NT2/D1 (cell line): ENCODE data around the gene CCDC88A.

Experiments
- DNase-seq: peaks from one replicate; pipeline ENCODE4 v3.0.0-alpha.2; 2011; ENCODE audit warnings: low read depth, low spot score
- H3K27me3 ChIP-seq: 2 replicates; pipeline ENCODE4 v1.6.0; 2011; ENCODE audit warnings: mild to moderate bottlenecking; ENCODE audit not compliant: insufficient read length, insufficient read depth
- H3K36me3 ChIP-seq: 2 replicates; pipeline ENCODE4 v1.6.1; 2011; ENCODE audit warnings: mild to moderate bottlenecking, low read length, mixed read lengths; ENCODE audit not compliant: insufficient read depth, insufficient read length
- H3K4me1 ChIP-seq: 2 replicates; pipeline ENCODE4 v1.5.1; 2011; ENCODE audit not compliant: insufficient read depth, insufficient read length
- H3K4me3 ChIP-seq: 2 replicates; pipeline ENCODE4 v1.5.1; 2011; ENCODE audit warnings: low read depth; ENCODE audit not compliant: insufficient read length
- H3K9ac ChIP-seq: 2 replicates; pipeline ENCODE4 v1.6.0; 2011; ENCODE audit warnings: low read depth; ENCODE audit not compliant: insufficient read length
- H3K9me3 ChIP-seq: 2 replicates; pipeline ENCODE4 v1.5.1; 2011; ENCODE audit warnings: mild to moderate bottlenecking, low read length; ENCODE audit not compliant: insufficient read depth
- SUZ12 ChIP-seq: IDR thresholded peaks from 2 replicates; pipeline ENCODE4 v1.6.1; 2011; ENCODE audit not compliant: insufficient read length, insufficient read depth; ENCODE audit errors: extremely low read depth
- YY1 ChIP-seq: IDR thresholded peaks from 2 replicates; pipeline ENCODE4 v1.6.1; 2011; ENCODE audit not compliant: insufficient read length, insufficient read depth
- ZNF274 ChIP-seq: IDR thresholded peaks from 2 replicates; pipeline ENCODE4 v1.6.1; 2011; ENCODE audit warnings: mild to moderate bottlenecking, low read depth, low read length

CCDC88A gene, protein sequence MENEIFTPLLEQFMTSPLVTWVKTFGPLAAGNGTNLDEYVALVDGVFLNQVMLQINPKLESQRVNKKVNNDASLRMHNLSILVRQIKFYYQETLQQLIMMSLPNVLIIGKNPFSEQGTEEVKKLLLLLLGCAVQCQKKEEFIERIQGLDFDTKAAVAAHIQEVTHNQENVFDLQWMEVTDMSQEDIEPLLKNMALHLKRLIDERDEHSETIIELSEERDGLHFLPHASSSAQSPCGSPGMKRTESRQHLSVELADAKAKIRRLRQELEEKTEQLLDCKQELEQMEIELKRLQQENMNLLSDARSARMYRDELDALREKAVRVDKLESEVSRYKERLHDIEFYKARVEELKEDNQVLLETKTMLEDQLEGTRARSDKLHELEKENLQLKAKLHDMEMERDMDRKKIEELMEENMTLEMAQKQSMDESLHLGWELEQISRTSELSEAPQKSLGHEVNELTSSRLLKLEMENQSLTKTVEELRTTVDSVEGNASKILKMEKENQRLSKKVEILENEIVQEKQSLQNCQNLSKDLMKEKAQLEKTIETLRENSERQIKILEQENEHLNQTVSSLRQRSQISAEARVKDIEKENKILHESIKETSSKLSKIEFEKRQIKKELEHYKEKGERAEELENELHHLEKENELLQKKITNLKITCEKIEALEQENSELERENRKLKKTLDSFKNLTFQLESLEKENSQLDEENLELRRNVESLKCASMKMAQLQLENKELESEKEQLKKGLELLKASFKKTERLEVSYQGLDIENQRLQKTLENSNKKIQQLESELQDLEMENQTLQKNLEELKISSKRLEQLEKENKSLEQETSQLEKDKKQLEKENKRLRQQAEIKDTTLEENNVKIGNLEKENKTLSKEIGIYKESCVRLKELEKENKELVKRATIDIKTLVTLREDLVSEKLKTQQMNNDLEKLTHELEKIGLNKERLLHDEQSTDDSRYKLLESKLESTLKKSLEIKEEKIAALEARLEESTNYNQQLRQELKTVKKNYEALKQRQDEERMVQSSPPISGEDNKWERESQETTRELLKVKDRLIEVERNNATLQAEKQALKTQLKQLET (N-terminal part only)

DNA sequence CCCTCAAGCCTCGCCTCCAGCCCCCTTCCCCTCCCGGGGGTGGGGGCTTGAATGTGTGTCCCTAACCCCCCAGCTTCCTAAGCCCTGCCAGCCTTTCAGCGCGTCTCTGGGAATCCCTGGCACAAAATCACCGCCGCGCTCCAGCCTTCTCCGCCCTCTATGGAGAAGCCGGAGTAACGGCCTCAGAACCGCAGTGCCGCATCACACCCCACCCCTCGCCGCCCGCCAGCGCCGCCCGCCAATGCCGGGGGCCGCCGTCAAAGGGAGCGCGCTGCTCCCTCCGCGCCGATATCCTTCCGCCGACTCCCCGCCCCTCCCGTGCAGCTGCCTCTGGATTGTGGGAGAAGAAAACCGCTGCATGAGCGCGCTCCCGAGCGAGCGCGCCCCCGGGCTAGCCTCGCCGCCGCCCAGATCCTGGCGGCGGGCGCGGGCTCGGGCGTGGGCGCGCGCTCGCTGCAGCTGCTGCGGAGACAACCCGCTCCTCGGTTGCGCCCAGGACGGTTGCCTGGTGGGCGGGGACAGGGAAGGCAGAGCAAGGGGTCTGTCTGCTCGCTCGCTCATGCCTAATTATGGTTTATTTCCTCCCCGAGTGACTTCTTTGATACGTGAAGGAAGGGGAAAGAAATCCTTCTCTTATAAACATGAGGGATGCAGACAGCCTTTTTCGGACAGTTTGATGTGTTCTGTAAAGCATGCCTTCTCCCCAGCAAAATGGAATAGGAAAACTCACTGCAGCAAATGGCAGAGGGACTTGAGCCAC lies at the start of gene CCDC88A:
Gene CCDC88A, minus strand, starts transcription at position 178 of the 760 bp plus-strand sequence. CDS start 777 bp downstream, outside the sequence.
- H3K4me3 ChIP-seq, result peak within 1 kb of the TSS; percentile 79
- peak; percentile 97 for DNase-seq
- no peaks in the 10 kb centered on the region for H3K36me3 ChIP-seq
- H3K4me1 ChIP-seq, result no peaks in the 10 kb centered on the region
- TF ChIP-seq ZNF274 (no peak), YY1 (no peak)
- no peaks in the 10 kb centered on the region for H3K9me3 ChIP-seq
- H3K27me3 ChIP-seq, result peaks cover 2% of the 10 kb centered on the region
- peak within 1 kb of the TSS; percentile 90 for H3K9ac ChIP-seq

DNA sequence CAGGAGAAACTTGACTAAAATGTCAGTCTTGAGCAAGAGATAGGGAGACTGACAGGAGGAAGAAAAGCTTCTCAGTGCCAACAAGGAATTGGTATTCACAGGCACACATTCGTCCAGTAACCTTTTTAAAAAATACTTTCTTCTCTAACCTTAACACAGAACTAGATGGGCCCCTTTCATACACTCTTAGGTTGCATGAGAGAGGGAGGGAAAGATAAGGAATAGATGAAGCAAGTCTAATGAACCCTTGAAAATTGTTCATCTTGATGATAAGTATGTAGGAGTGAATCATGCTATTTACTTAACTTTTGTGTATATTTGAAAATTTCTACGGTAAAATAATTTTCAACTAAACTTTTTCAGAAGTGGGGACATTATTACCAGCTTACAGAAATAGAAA lies 42.0 kb upstream of the CCDC88A start:
- no peak overlapping the region for H3K4me3 ChIP-seq
- H3K36me3 ChIP-seq, result no peaks in the 10 kb centered on the region
- no peak overlapping the region for H3K9ac ChIP-seq
- no peaks in the 10 kb centered on the region for H3K27me3 ChIP-seq
- peaks cover 12% of the 10 kb centered on the region; the same call in 1 of the 2 replicates for H3K9me3 ChIP-seq
- no peak for TF ChIP-seq YY1
- TF ChIP-seq ZNF274, result no peak
- TF ChIP-seq SUZ12, result no peak
- no peaks in the 10 kb centered on the region for H3K4me1 ChIP-seq
- DNase-seq, result no peak

DNA sequence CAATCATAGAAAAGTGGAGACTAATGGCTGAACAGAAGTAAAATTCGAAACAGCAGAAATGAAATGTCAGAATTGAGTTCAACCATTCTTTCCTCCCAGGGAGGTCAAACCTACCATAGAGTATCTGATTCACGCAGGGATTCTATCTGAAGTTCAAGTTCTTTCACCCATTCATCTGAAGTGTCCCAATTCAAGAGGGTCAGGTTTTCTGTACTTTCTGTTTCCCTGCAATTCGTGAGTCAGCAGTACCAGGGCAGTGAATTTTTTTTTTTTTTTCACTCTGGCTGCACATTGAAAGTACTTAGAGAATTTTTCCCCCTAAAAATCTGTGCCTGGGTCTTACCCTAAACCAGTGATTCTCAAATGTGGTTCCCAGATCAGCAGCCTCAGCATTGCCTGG lies 40.9 kb upstream of the CCDC88A start:
- Histone ChIP-seq H3K4me1 (no peaks in the 10 kb centered on the region), H3K36me3 (no peaks in the 10 kb centered on the region), H3K9me3 (peaks cover 12% of the 10 kb centered on the region; the same call in 1 of the 2 replicates), H3K27me3 (no peaks in the 10 kb centered on the region), H3K4me3 (no peak overlapping the region), H3K9ac (no peak overlapping the region)
- no peak for TF ChIP-seq ZNF274
- no peak for TF ChIP-seq SUZ12
- no peak for TF ChIP-seq YY1
- no peak for DNase-seq

DNA sequence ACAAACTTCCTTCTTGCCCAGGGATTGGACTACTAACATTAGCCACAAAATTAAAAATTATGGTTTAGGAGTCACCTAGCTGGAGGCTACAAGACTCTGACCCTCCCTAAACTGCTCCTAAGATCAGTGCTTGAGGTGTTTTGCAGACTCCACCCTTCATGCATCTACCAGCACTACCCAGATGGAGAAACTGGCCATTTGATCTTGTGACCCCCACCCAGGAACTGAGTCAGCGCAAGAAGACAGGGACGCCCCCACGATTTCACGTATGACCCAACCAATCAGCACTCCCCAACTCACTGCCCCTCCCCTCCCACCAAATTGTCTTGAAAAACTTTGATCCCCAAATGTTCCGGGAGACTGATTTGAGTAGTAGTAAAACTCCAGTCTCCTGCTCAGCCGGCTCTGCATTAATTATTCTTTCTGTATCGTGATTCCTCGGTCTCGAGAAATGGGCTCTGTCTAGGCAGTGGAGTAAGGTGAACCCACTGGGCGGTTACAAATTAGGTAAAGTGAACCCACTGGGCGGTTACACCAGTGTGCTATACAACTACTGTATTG lies 40.1 kb upstream of the CCDC88A start:
- Histone ChIP-seq H3K27me3 (no peaks in the 10 kb centered on the region), H3K9me3 (peaks cover 12% of the 10 kb centered on the region; the same call in 1 of the 2 replicates), H3K9ac (no peak overlapping the region), H3K36me3 (no peaks in the 10 kb centered on the region), H3K4me3 (no peak overlapping the region), H3K4me1 (no peaks in the 10 kb centered on the region)
- TF ChIP-seq YY1, result no peak
- no peak for TF ChIP-seq SUZ12
- no peak for TF ChIP-seq ZNF274
- no peak for DNase-seq

DNA sequence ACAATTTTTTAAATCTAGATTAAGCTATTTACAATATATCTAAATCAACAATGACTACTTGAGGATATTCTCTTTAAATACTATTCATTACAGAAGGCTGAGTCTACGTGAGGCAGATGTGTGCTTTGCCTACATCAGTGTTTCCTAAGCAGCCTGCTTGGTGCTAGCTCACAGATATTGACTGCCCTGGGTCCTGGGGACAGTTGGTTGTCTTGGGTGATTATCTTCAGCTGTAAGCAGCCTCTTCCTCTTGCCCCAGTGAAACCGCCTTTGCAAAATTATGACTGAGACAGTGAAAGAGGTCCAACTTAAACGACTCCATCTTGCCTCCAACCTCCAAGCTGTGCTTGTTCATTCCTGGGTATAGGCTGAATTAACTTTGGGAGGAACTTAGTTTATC lies 39.6 kb upstream of the CCDC88A start:
- no peaks in the 10 kb centered on the region for H3K27me3 ChIP-seq
- peaks cover 12% of the 10 kb centered on the region; the same call in 1 of the 2 replicates for H3K9me3 ChIP-seq
- no peaks in the 10 kb centered on the region for H3K36me3 ChIP-seq
- TF ChIP-seq YY1 (no peak), ZNF274 (no peak), SUZ12 (no peak)
- no peaks in the 10 kb centered on the region for H3K4me1 ChIP-seq
- no peak overlapping the region for H3K4me3 ChIP-seq
- no peak overlapping the region for H3K9ac ChIP-seq
- DNase-seq, result no peak

DNA sequence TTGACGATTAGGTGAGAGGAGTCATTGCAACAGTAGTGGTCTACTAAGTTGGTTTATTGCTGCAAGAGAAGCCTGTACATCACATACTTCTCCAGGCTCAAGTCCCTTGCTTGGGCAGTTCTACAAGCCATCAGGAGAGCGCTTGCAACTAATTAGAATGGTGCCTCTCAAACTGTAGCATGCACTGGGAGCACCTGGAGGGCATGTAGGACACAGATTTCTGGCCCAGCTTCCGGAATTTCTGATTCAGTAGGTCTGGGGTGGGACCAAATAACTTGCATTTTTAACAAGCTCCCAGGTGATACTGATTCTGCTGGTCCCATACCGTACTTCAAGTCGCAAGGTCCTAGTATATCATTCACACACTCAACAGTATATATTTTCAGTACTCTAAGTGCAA lies 34.5 kb upstream of the CCDC88A start:
- Histone ChIP-seq H3K9me3 (no peaks in the 10 kb centered on the region), H3K4me3 (no peak overlapping the region), H3K27me3 (no peaks in the 10 kb centered on the region), H3K36me3 (no peaks in the 10 kb centered on the region), H3K9ac (no peak overlapping the region), H3K4me1 (no peaks in the 10 kb centered on the region)
- no peak for DNase-seq
- TF ChIP-seq ZNF274 (no peak), SUZ12 (no peak), YY1 (no peak)
